Measurements from ENCODE around the gene CCDC88B. TPM values are rescaled to one million over a fixed set of nuclear protein-coding genes. Genes with fewer than 3 reads are reported as not detected.

Gene CCDC88B
- total and polyA plus RNA-seq, 2 experiments from 2014 or later: 4.9 to 10.0 TPM

GRCh38 chr11:64298966-64299846 lies 40.8 kb upstream of the CCDC88B start:
- Histone ChIP-seq H3K79me2 (no peaks in the 10 kb centered on the region), H3K9me2 (replicated peaks; ENCODE audit: insufficient read depth) (no peaks in the 10 kb centered on the region), H3K4me3 (peak overlapping the region; percentile 26), H3K4me2 (peak overlapping the region; percentile 92), H3K36me3 (replicated peaks; ENCODE audit: insufficient read depth, low read depth) (no peaks in the 10 kb centered on the region), H4K20me1 (ENCODE audit: insufficient read depth, poor library complexity, severe bottlenecking) (no peaks in the 10 kb centered on the region), H3K27ac (no peak overlapping the region), H2AFZ (peak overlapping the region; percentile 84), H3K4me1 (ENCODE audit: insufficient read depth) (peaks cover 24% of the 10 kb centered on the region), H3K27me3 (peaks cover 64% of the 10 kb centered on the region), H3K9me3 (ENCODE audit: low read depth) (no peaks in the 10 kb centered on the region)
- peak; percentile 53 for DNase-seq (ENCODE audit: low spot score)
- 9% methylated on average over 50 of the region's 60 CpGs for WGBS (ENCODE audit: low lambda C conversion rate, missing lambda C conversion rate)
- TF ChIP-seq EZH2 (IDR thresholded peaks at IDR 0.05; ENCODE audit: borderline replicate concordance) (peak; percentile 36), CTCF (IDR thresholded peaks at IDR 0.05; ENCODE audit: poor library complexity) (no peak)

GRCh38 chr11:64299847-64300648 lies 40.0 kb upstream of the CCDC88B start, which contains the start of gene CATSPERZ:
TSS of gene CATSPERZ (plus strand) at chr11:64300358. CDS start at chr11:64300411, 53 bp downstream.
- Histone ChIP-seq H4K20me1 (ENCODE audit: insufficient read depth, poor library complexity, severe bottlenecking) (no peaks in the 10 kb centered on the region), H3K79me2 (no peaks in the 10 kb centered on the region), H3K4me1 (ENCODE audit: insufficient read depth) (peaks cover 24% of the 10 kb centered on the region), H3K4me3 (peak within 1 kb of the TSS; percentile 26), H3K27me3 (peaks cover 57% of the 10 kb centered on the region), H3K4me2 (peak within 1 kb of the TSS; percentile 92), H3K9me2 (replicated peaks; ENCODE audit: insufficient read depth) (no peaks in the 10 kb centered on the region), H2AFZ (peak within 1 kb of the TSS; percentile 84), H3K36me3 (replicated peaks; ENCODE audit: insufficient read depth, low read depth) (no peaks in the 10 kb centered on the region), H3K9me3 (ENCODE audit: low read depth) (no peaks in the 10 kb centered on the region), H3K27ac (no peak within 1 kb of the TSS)
- 32% methylated on average over 28 of the region's 54 CpGs for WGBS (ENCODE audit: low lambda C conversion rate, missing lambda C conversion rate)
- TF ChIP-seq EZH2phosphoT487 (IDR thresholded peaks at IDR 0.05; ENCODE audit: low read depth, severe bottlenecking, unreplicated experiment) (no peak), CTCF (IDR thresholded peaks at IDR 0.05; ENCODE audit: poor library complexity) (peak; percentile 5), EZH2 (IDR thresholded peaks at IDR 0.05; ENCODE audit: borderline replicate concordance) (no peak)
- DNase-seq (ENCODE audit: low spot score): no peak

DNA sequence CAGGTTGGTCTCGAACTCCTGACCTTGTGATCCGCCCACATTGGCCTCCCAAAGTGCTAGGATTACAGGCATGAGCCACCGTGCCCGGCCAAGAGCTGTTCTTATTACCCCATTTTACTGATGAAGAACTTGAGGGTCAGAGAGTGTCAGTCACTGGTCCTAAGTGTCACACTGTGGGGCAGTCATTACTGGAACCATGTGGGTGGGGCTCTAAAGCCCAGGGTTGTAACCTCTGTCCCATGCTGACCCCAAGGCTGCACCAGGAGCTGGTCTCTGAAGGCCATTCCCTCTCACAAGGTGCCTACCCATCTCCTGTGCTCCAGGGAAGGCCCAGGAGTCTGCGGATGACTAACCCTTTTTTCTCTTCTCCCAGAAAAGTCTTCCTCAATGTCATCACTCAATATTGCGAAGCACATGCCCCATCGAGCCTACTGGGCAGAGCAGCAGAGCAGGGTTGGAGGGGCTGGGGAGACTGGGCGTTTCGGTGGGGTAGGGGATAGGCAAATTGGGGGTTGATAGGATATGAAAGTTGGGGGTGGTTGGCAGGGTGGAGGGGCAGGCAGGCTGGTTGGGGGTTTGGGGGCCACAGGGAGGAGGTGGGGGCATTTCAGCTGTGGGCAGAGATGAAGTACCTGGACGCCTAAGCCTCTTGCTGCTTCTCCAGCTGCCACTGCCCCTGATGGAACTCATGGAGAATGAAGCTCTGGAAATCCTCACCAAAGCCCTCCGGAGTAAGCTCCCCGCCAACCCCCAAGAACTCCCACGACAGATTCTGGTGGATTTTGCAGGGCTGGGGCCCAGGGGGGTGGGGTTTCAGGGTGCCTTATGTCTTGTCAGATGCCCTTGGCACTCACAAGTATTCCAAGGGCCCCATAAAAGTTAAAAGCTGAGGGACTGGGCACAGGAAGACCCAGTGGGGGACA lies 36.6 kb upstream of the CCDC88B start:
- Histone ChIP-seq H3K9me2 (replicated peaks; ENCODE audit: insufficient read depth) (no peaks in the 10 kb centered on the region), H3K4me1 (ENCODE audit: insufficient read depth) (peaks cover 31% of the 10 kb centered on the region), H3K27me3 (peaks cover 25% of the 10 kb centered on the region), H2AFZ (no peak overlapping the region), H3K36me3 (replicated peaks; ENCODE audit: insufficient read depth, low read depth) (no peaks in the 10 kb centered on the region), H3K79me2 (peaks cover 24% of the 10 kb centered on the region), H3K4me3 (no peak overlapping the region), H4K20me1 (ENCODE audit: insufficient read depth, poor library complexity, severe bottlenecking) (no peaks in the 10 kb centered on the region), H3K27ac (peak overlapping the region; percentile 87), H3K4me2 (peak overlapping the region; percentile 78), H3K9me3 (ENCODE audit: low read depth) (no peaks in the 10 kb centered on the region)
- TF ChIP-seq EZH2 (IDR thresholded peaks at IDR 0.05; ENCODE audit: borderline replicate concordance): no peak
- no peak for TF ChIP-seq EZH2phosphoT487 (IDR thresholded peaks at IDR 0.05; ENCODE audit: low read depth, severe bottlenecking, unreplicated experiment)
- TF ChIP-seq CTCF (IDR thresholded peaks at IDR 0.05; ENCODE audit: poor library complexity): no peak
- DNase-seq (ENCODE audit: low spot score): peak; percentile 3
- 87% methylated on average over 12 of the region's 13 CpGs for WGBS (ENCODE audit: low lambda C conversion rate, missing lambda C conversion rate)
